Pons (tissue), 1 donor: ENCODE data around the gene UBXN11.
"Not testable (repeated sequence)": the region's sequence is repeated elsewhere in the genome, so short reads cannot be mapped to it uniquely, and the experiment has no call there.

Source experiments
- DNase-seq: peaks from one replicate; pipeline ENCODE4 v3.0.0-alpha.2; 2016; ENCODE audit warnings: low spot score

The UBXN11 gene

GRCh38 chr1:26305667-26306289, 658 bp downstream of the UBXN11 start:
- no peak for DNase-seq

- no peak for DNase-seq
These were observed 3.6 kb downstream of the UBXN11 start for GRCh38 chr1:26302733-26303405.

- no peak for DNase-seq
These were observed 5.7 kb downstream of the UBXN11 start for GRCh38 chr1:26300578-26301275.

GRCh38 chr1:26297791-26298124, 8.7 kb downstream of the UBXN11 start:
- DNase-seq, result no peak

GRCh38 chr1:26297057-26297790, 9.2 kb downstream of the UBXN11 start:
- DNase-seq, result no peak

GRCh38 chr1:26296340-26297056, 9.9 kb downstream of the UBXN11 start:
- no peak for DNase-seq

GRCh38 chr1:26295194-26296138, 11.0 kb downstream of the UBXN11 start:
- no peak for DNase-seq

GRCh38 chr1:26293911-26294463, 12.4 kb downstream of the UBXN11 start:
- DNase-seq, result no peak

GRCh38 chr1:26292735-26293134, 13.7 kb downstream of the UBXN11 start:
- not testable (repeated sequence) for DNase-seq

- DNase-seq, result no peak
These were observed 14.5 kb downstream of the UBXN11 start for GRCh38 chr1:26291939-26292338.

GRCh38 chr1:26291433-26291832, 15.0 kb downstream of the UBXN11 start:
- DNase-seq, result no peak

- DNase-seq, result no peak
These were observed 15.6 kb downstream of the UBXN11 start for GRCh38 chr1:26290882-26291261.

GRCh38 chr1:26290122-26290881, 16.1 kb downstream of the UBXN11 start:
- no peak for DNase-seq

GRCh38 chr1:26289158-26290059, 17.0 kb downstream of the UBXN11 start:
- DNase-seq, result peak; percentile 65

- DNase-seq, result no peak
These were observed 18.0 kb downstream of the UBXN11 start for GRCh38 chr1:26288311-26288941.

GRCh38 chr1:26287811-26288210, 18.6 kb downstream of the UBXN11 start:
- DNase-seq, result no peak

GRCh38 chr1:26287033-26287711, 19.3 kb downstream of the UBXN11 start:
- no peak for DNase-seq

GRCh38 chr1:26286064-26286416, 20.4 kb downstream of the UBXN11 start:
- DNase-seq, result no peak
